Skeletal muscle cell (primary cell): Measurements from ENCODE around the gene SLC30A7.
A peak's percentile ranks its signal among the peaks of the same experiment; 100 is the strongest.

Experiments
- DNase-seq: peaks from one replicate; pipeline ENCODE4 v3.0.0-alpha.2; 2010; ENCODE audit warnings: low read depth
- H3K4me3 ChIP-seq: 2 replicates; pipeline ENCODE4 v1.5.1; 2011; ENCODE audit warnings: low read depth, mild to moderate bottlenecking, control low read depth, low read length, moderate library complexity

SLC30A7 gene

DNA sequence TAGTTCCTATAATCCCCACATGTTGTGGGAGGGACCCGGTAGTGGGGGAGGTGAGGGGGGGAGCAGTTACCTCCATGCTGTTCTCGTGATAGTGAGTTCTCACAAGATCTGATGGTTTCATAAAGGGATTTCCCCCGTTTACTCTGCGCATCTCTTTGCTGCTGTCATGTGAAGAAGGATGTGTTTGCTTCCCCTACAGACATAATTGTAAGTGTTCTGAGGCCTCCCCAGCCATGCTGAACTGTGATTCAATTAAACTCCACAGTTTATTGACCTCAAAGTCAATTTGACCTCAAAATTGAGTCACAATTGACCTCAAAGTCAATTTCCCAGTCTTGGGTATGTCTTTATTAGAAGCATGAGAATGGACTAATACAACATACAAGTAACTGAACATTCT, 110.0 kb downstream of the SLC30A7 start:
- no peak for DNase-seq

DNA sequence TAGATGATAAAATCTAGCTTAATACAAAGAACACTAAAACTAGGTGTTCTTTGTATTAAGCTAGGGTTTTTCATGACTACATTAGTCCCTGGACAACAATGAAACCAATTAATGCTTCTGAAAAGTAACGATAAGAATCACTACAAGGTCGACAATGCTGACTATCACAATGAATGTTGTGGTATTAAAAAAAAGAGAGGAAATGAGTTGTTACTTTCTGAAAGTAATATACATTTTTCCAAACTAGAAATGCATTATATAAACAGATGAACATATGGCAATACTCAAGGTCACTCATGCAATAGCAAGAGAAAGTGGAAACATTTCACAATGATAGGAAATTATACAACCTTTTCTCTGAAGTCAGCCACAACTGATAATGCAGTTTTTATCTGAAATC, 110.7 kb downstream of the SLC30A7 start:
- DNase-seq, result no peak
- no peak overlapping the region for H3K4me3 ChIP-seq

More for the DNA sequence above, 110.0 kb downstream of the SLC30A7 start:
- no peak overlapping the region for H3K4me3 ChIP-seq

DNA sequence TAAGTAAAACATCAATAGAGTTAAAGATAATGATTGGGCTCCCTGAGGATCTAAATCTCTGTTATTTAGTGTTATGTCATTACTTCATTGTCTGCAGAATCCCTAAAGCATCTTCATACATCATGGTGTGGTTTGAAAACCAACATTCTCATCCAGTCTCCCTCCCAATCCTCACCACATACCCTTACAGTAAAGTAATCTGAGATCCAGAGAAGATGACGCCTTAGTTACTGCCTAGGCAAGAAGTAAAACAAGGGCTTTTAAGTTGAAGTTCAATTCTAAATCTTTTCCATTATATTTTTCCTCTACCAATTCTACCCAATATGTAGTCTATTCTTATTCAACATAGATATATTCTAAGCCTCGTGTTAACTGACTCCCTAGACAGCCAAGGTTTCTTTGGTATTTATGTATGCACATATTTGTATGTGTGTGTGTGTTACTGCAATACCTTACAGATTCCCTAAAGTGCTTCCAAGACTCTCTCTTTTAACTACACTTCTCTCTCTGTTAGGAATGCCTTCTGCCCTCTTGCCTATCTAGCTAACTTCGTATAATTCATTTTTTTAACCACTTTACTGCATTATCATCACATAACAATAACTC, 112.4 kb downstream of the SLC30A7 start:
- no peak overlapping the region for H3K4me3 ChIP-seq
- DNase-seq, result no peak

DNA sequence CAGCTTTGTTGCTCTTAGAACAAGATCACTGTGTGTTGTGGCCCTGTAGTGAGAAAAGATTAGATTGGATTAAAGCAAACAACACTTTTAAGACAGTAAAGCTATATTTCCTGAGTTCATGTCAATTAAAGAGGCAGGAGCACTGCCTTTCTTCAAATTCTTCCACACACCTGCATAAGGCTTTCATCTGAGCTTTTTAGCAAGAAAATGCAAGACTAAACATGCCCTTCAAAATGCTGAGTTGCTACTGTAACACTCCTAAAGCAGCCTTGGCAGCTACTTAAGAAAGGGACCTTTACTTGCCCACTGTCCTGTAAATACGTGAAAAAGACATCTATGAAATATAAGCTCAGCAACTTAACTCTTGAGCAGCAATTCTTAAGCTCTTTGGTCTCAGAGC, 117.9 kb downstream of the SLC30A7 start:
- no peak for DNase-seq
- H3K4me3 ChIP-seq, result no peak overlapping the region

DNA sequence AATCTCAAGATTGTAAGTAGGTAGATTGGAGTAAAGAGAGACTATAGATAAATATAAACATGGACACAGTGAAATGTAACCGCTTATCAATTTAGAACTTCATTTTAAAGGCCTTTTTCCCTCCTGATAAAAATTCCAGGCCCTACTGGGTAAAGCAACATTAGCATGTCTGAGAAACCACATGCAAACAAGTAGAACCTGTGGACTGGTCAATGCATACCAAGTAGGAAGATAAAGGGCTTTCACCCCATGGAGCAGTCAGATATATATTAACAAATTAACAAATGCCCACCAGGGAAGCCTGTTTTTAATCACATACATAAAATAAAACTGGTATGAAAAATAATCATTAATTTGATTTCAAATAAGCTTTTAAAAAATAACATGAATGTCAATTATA, 121.6 kb downstream of the SLC30A7 start:
- no peak for DNase-seq
- no peak overlapping the region for H3K4me3 ChIP-seq

DNA sequence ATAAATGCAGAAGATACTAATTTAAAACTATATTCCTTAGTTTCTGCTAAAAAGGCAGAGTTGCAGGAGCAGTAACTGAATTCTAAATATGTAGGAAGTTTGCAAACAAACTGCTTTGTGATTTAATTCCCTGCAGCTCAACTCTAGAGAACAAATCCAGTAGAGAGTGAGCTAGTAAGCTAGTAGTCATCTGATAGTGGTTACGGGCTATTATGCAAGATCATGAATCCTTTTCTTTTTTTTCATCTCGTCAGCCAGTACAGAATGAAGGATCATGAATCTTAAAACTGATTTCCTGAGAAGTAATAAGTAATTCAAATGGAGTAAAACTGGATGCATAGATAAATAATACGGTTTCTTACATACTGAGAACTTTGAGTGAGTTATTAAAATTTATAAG, 126.4 kb downstream of the SLC30A7 start:
- H3K4me3 ChIP-seq, result no peak overlapping the region
- DNase-seq, result no peak

DNA sequence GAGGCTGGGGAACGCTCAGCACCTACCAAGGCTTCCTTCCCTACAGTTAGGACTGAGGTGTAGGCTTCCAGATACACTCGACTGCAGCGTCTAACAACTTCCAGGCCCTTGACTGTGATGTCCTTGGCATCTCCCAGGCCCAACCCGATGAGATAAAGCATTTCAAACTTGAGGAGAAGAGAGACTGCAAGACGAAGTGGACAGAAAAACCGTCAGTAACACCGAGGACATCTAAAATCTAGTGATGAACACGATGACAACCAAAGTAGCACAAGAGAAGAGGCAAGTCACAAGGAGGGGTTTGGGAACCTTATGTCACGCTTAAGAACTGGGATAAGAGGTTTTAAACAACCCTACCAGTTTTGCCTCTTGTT, 129.4 kb downstream of the SLC30A7 start:
- DNase-seq, result no peak
- H3K4me3 ChIP-seq, result peak overlapping the region; percentile 65

DNA sequence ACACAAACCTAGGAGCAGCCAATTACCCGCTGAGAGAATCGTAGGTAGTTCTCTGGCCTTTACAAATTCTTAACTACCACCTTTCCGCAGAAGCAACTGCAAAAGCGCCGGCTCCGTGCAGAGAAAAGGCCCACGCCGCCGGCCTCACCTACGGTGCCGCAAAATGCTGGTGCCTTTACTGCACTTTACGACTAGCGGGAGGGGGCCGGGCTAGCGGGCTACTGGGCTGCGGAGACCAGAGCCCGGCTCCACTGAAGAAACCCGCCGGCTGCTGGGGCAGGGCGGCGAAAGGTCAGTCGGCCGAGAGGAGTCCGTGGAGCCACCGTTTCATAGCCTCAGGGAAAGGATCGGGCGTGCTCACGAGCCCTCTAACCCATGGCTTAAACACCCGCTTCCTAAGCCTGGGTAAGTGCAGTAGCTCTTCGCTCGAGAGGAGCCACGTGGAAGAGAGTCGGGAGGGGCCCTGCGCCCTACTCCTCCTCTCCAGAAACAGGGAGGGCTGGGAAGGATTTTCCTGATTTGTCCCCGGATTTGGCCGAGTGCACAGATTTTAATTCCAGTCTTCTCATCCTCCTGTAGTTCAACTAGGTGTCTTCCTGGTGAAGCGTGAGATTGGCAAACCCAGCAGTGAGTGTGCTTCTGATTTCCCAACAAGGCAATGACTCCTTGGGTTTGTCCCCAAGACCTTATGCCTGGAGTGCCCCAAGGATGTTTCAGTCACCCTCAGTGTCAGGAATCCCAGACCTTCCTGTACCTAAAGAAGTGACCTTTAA, 130.0 kb downstream of the SLC30A7 start, which contains the start of gene DPH5:
Gene DPH5, minus strand, starts transcription at position 128 of the 773 bp plus-strand sequence. CDS start 341 bp downstream, outside the sequence.
- DNase-seq, result peak; percentile 84
- peak within 1 kb of the TSS; percentile 65 for H3K4me3 ChIP-seq

DNA sequence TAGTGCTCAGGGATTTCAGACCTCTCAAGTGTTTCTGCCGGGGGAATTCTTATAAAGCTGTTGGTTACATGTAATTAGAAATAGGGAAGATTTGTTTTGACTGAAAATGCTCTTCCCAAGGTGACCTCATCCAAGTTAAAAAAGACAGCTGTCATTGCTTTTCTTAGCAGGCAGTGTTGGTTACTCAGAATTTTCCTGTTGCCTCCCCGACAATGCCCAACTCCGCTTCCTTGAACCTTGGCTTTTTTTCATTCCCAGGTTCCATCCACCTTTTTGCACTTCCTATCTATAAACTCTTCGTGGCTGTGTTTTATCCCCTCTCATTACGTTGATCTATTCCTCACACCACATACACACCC, 130.5 kb downstream of the SLC30A7 start:
- peak overlapping the region; percentile 65 for H3K4me3 ChIP-seq
- DNase-seq, result no peak

DNA sequence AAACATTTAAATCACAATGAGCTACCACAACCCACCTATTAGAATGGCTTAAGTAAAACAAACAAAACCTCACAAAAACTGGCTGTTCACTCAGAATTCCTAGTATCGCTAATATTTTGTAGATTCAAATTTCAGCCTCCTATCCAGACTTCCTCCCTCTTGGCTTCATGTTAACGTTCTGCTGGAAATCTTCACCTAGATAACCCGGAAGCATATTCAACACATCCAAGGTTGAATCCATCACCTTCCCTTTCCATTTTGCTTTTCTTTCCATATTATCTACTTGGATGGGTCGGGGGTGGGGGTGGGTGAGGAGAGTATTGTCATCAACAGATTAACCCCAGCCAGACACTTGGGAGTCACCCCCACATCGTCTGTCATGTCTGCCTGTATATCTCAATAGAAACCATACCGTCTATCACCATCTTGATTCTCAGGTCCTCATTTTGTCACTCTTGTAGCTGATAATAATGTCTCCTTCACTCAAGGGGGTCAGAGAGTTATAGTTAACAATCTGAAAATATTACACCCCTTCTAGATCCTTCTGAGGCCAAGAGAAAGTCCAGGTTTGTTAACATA, 131.4 kb downstream of the SLC30A7 start:
- no peak for DNase-seq
- no peak overlapping the region for H3K4me3 ChIP-seq

DNA sequence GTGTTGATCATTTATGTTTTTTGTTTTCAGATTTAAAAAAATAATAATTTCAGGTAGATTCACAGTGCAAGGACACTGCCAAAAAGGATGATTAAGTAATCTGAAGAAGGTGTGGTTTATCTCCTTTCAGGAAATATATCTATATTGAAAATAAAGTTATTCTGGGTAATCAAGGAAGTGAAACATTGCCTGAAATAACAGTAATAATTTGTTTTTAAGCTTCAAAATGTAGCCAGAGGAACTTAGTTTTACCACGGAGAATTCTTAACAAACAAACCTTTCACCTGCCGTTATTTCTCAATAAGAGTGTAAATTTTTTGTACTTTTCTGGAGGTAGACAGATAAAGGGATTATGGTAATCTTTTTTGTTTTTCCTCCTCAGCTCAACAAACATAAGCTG, 132.6 kb downstream of the SLC30A7 start:
- H3K4me3 ChIP-seq, result no peak overlapping the region
- no peak for DNase-seq

DNA sequence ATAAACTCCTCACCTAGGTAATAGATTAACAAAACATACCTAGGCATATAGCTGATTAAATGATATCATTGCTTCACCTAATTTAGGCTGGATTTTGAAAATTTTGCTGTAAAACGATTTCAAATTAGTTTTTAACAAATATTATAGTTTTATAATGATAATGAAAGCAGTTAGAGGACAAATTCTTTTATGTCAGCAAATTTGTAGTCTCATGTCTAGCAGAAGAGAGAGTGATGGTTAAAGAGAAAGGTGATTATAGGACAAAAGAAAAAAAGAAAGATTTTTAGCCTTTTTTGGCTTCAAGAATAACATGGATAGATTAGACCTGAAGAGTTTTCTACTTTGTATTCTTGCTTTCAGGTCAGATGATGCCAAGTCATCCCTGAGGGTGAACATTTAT, 133.3 kb downstream of the SLC30A7 start:
- H3K4me3 ChIP-seq, result no peak overlapping the region
- no peak for DNase-seq

DNA sequence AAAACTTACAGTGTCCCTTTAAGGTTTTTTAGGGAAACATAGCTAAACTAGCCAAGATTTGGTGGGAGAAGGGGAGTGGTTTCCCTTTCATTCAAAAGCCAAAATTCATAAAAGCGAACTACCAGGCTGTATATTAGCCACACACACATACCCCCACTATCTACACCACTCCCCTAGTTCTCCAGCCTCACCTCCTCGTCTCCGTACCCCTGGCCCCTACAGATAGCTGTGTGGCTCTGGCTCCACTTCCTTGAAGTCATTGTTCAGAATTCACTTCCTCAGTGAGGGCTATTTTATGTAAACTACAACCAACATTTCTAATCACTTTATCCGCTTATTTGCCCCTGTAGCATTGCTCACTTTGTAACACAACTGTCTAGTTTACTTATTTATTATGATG, 135.0 kb downstream of the SLC30A7 start:
- no peak overlapping the region for H3K4me3 ChIP-seq
- no peak for DNase-seq
